ENCODE measurements around the gene CSTF1. TPM values are rescaled to one million over a fixed set of nuclear protein-coding genes. Genes with fewer than 3 reads are reported as not detected.

CSTF1 gene
- total RNA-seq, 1 experiment from 2014 or later: 44.5 TPM

DNA sequence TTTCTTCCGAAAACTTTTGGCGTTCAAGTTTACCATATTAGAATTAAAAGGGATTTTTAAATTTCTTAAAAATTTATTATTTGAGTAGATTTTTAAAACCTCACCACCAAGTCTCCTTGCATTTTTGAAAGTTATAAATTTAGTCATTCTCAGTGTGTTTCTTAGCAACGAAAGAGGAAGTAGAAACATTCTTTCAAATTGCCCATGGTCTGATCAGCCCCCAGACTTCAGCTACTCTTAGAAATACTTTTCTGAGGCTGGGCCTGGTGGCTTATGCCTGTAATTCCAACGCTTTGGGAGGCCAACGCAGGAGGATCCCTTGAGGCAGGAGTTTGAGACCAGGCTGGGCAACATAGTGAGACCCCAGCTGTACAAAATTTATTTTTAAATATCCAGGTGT, 60.9 kb downstream of the CSTF1 start:
- Histone ChIP-seq H3K9me2 (ENCODE audit: insufficient read depth) (no peaks in the 10 kb centered on the region), H3K9me3 (ENCODE audit: control insufficient read depth in 1 of 2, insufficient read depth in 1 of 2, low read depth in 1 of 2, low read length in 2 of 2) (no peaks in the 10 kb centered on the region), H3K79me2 (ENCODE audit: insufficient read depth, low read length) (no peaks in the 10 kb centered on the region), H4K20me1 (ENCODE audit: insufficient read depth) (no peaks in the 10 kb centered on the region), H3K27ac (ENCODE audit: low read depth, low read length) (no peak overlapping the region), H3K27me3 (ENCODE audit: insufficient read depth, low read length) (no peaks in the 10 kb centered on the region), H2AFZ (ENCODE audit: low read depth, low read length, poor library complexity, severe bottlenecking) (no peak overlapping the region), H3K9ac (ENCODE audit: low read length) (no peak overlapping the region), H3K4me1 (ENCODE audit: control insufficient read depth in 1 of 2, insufficient read depth in 2 of 2, low read length in 2 of 2) (no peaks in the 10 kb centered on the region), H3K4me3 (replicated peaks in 1 of 2; ENCODE audit: low read depth in 1 of 2, low read length in 2 of 2) (no peak overlapping the region), H3K36me3 (ENCODE audit: control insufficient read depth in 1 of 2, insufficient read depth in 2 of 2, low read length in 2 of 2) (no peaks in the 10 kb centered on the region), H3K4me2 (ENCODE audit: low read length) (no peak overlapping the region)
- ChIA-PET CTCF (no interaction called here), RAD21 (ENCODE audit: low non-redundant PET in 1 of 2, low total read pairs in 2 of 2, uncharacterized antibody in 2 of 2, unreplicated experiment in 2 of 2) (no interaction called here), POLR2A (no interaction called here)
- no peak for DNase-seq (ENCODE audit: low read depth, low spot score)
- BruUV-seq (replicated peaks): no TSS peak
- intact Hi-C loops (cut with micrococcal nuclease): no loop called here
- ATAC-seq: no peak
- TF ChIP-seq SRF (IDR thresholded peaks at IDR 0.05; ENCODE audit: low read depth) (no peak), CBX3 (IDR thresholded peaks at IDR 0.05; ENCODE audit: low read depth) (no peak), POLR2A (IDR thresholded peaks at IDR 0.05; ENCODE audit: borderline replicate concordance, extremely low read depth, insufficient read depth, insufficient read length) (no peak), YY1 (IDR thresholded peaks at IDR 0.05; ENCODE audit: extremely low read depth, insufficient replicate concordance, low read depth, low read length) (no peak), ELF1 (IDR thresholded peaks at IDR 0.05; ENCODE audit: borderline replicate concordance, low read depth) (no peak), EGR1 (IDR thresholded peaks at IDR 0.05; ENCODE audit: low read depth) (no peak), EZH2 (IDR thresholded peaks at IDR 0.05) (no peak), EZH2phosphoT487 (IDR thresholded peaks at IDR 0.05; ENCODE audit: borderline replicate concordance) (no peak), CEBPB (IDR thresholded peaks at IDR 0.05; ENCODE audit: low read depth) (no peak), TCF7L2 (IDR thresholded peaks at IDR 0.05; ENCODE audit: borderline replicate concordance, extremely low read depth, insufficient read depth, insufficient read length) (no peak), POLR2AphosphoS5 (IDR thresholded peaks at IDR 0.05; ENCODE audit: low read depth, low read length) (no peak), JUND (IDR thresholded peaks at IDR 0.05) (no peak)
- TF ChIP-seq, protein P1, sequence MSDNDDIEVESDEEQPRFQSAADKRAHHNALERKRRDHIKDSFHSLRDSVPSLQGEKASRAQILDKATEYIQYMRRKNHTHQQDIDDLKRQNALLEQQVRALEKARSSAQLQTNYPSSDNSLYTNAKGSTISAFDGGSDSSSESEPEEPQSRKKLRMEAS (IDR thresholded peaks at IDR 0.05): no peak
- TF ChIP-seq, protein P2, sequence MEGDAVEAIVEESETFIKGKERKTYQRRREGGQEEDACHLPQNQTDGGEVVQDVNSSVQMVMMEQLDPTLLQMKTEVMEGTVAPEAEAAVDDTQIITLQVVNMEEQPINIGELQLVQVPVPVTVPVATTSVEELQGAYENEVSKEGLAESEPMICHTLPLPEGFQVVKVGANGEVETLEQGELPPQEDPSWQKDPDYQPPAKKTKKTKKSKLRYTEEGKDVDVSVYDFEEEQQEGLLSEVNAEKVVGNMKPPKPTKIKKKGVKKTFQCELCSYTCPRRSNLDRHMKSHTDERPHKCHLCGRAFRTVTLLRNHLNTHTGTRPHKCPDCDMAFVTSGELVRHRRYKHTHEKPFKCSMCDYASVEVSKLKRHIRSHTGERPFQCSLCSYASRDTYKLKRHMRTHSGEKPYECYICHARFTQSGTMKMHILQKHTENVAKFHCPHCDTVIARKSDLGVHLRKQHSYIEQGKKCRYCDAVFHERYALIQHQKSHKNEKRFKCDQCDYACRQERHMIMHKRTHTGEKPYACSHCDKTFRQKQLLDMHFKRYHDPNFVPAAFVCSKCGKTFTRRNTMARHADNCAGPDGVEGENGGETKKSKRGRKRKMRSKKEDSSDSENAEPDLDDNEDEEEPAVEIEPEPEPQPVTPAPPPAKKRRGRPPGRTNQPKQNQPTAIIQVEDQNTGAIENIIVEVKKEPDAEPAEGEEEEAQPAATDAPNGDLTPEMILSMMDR (IDR thresholded peaks at IDR 0.05 in 2 of 3, conservative IDR thresholded peaks at IDR 0.05 in 1 of 3; ENCODE audit: borderline replicate concordance in 1 of 3, insufficient read depth in 1 of 3, low read depth in 2 of 3, low read length in 2 of 3): no peak
- TF ChIP-seq, protein P3, sequence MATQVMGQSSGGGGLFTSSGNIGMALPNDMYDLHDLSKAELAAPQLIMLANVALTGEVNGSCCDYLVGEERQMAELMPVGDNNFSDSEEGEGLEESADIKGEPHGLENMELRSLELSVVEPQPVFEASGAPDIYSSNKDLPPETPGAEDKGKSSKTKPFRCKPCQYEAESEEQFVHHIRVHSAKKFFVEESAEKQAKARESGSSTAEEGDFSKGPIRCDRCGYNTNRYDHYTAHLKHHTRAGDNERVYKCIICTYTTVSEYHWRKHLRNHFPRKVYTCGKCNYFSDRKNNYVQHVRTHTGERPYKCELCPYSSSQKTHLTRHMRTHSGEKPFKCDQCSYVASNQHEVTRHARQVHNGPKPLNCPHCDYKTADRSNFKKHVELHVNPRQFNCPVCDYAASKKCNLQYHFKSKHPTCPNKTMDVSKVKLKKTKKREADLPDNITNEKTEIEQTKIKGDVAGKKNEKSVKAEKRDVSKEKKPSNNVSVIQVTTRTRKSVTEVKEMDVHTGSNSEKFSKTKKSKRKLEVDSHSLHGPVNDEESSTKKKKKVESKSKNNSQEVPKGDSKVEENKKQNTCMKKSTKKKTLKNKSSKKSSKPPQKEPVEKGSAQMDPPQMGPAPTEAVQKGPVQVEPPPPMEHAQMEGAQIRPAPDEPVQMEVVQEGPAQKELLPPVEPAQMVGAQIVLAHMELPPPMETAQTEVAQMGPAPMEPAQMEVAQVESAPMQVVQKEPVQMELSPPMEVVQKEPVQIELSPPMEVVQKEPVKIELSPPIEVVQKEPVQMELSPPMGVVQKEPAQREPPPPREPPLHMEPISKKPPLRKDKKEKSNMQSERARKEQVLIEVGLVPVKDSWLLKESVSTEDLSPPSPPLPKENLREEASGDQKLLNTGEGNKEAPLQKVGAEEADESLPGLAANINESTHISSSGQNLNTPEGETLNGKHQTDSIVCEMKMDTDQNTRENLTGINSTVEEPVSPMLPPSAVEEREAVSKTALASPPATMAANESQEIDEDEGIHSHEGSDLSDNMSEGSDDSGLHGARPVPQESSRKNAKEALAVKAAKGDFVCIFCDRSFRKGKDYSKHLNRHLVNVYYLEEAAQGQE (IDR thresholded peaks at IDR 0.05; ENCODE audit: low read depth): no peak
- TF ChIP-seq, protein P4, sequence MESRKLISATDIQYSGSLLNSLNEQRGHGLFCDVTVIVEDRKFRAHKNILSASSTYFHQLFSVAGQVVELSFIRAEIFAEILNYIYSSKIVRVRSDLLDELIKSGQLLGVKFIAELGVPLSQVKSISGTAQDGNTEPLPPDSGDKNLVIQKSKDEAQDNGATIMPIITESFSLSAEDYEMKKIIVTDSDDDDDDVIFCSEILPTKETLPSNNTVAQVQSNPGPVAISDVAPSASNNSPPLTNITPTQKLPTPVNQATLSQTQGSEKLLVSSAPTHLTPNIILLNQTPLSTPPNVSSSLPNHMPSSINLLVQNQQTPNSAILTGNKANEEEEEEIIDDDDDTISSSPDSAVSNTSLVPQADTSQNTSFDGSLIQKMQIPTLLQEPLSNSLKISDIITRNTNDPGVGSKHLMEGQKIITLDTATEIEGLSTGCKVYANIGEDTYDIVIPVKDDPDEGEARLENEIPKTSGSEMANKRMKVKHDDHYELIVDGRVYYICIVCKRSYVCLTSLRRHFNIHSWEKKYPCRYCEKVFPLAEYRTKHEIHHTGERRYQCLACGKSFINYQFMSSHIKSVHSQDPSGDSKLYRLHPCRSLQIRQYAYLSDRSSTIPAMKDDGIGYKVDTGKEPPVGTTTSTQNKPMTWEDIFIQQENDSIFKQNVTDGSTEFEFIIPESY (IDR thresholded peaks at IDR 0.05; ENCODE audit: extremely low read depth, insufficient replicate concordance, low read length): no peak
